T1000 (cell line): ENCODE measurements around the gene PRDM16.
"Not testable (repeated sequence)": the region's sequence is repeated elsewhere in the genome, so short reads cannot be mapped to it uniquely, and the experiment has no call there.

ENCODE experiments used
- DNase-seq: peaks from one replicate; lab custom pipeline; 2025; ENCODE audit warnings: mixed read lengths; lab: John Stamatoyannopoulos, UW

PRDM16 gene

DNA sequence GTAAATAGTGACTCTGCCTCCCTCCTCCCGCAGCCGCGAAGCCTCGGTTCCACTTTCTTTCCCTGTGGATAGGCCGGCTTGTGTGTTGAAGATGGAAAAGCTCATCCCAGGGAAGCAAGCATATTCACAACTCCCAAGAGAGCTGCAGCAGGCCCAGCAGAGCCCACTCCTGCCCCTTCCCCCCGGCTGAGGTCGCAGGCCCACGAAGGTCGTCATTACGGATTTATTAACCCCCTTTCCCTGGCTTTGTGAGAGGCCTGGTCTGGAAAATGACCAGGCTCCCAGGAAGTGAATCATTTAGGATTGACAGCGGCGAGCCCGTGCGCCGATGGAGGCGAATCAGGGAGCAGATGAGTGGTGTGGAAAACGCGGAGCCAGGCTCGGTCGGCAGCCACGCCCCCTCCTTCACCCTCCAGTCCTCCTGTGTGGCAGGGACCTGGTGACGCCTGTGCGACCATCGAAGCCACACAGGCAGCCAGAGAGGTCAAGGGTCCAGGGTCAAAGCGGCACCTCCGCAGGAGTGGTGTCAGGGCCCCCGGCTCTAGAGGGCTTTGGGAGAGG lies 93.4 kb downstream of the PRDM16 start:
- no peak for DNase-seq

DNA sequence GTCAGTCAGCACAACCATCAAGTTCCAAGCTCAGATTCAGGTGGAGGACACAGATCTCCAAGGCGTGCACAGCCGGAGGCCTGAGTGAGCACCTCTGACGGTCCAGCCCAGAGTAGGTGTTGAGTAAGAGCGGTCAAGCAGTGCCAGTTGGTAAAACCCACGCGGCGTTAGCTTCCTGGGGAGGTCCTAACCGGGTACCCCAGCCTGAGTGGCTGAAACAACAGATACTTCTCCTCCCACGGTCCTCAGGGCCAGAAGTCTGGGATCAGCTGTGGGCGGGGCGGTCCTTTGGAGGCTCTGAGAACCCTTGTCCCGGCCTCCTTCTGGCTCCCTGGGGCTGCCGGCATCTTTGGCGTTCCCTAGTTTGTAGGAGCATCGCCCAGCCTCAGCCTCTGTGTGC lies 94.4 kb downstream of the PRDM16 start:
- DNase-seq, result no peak

DNA sequence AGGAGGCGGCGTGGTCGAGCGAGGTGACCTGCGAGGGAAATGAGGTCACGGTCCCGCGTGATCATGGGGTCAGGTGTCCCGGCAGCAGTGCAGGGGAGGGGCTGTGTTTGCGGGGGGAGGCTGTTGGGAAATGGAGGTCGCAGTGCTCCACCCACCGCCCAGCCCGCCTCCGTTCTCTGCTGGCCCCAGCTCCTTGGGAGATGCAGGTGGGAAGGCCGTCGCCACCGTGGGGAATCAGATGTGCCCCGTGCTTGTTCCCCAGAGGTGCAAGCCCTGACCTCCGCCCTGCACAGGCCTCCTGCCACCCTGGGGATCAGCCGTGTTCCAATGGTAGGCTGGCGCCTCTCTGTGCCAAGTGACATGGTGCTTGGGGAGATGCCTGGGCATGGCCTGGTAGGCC lies 95.7 kb downstream of the PRDM16 start:
- no peak for DNase-seq

DNA sequence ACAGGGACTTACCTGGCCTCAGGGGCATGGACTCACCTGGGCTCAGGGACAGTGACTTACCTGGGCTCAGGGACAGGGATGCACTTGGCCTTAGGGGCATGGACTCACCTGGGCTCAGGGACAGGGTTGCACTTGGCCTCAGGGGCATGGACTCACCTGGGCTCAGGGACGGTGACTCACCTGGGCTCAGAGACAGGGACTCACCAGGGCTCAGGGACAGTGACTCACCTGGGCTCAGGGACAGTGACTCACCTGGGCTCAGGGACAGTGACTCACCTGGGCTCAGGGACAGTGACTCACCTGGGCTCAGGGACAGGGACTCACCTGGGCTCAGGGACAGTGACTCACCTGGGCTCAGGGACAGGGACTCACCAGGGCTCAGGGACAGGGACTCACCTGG lies 96.2 kb downstream of the PRDM16 start:
- DNase-seq, result not testable (repeated sequence)

DNA sequence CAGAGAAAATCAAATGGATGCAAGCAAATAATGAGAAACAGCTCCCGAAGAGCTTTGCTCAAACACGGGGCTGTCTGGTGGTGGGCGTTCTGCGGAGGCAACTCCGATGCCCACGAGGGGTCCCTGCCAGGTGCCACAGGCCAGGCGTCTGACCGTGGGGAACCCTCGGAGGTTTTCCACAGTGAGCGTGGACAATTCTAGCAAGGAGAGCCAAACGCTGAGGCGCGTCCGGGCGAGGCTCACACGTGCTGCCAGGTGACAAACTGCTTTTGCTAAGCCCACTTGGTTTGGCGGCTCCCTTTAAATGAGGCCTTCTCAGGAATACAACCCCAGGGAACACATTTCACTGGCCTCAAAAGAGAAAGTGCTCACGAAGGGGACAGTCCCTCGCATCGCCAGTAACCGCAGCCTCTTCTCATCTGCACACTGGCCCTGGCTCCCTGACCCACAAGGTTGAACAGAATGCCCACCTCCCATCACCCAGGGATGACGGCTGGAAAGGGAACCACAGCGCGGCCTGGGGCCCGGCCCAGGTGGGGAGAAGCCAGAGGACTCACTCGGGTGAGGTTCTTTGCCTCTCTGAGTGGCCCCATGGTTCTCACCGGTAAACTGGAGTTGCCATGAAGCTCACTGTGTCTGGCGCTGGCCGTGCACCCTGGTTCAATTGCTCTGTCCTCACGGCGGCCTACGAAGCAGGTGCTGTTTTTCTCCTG lies 97.4 kb downstream of the PRDM16 start:
- no peak for DNase-seq

DNA sequence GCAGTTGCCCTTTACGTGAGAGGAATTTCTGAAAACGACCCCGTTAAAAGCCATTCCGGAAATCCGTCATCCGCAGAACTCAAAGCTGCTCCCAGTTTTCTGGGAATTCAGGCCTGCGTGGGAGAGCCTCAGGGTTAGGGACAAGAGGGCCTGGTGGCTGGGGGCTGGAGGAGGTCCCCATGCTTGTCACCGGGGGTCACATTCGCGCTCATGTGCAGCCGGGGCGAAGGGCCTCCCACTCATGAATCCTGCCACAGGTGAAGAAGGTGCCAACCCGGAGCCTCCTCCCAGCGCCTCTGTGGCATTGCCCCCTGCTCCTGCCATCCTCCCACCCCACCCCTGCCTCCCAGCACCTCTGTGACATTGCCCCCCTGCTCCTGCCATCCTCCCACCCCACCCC lies 98.3 kb downstream of the PRDM16 start:
- DNase-seq, result no peak

DNA sequence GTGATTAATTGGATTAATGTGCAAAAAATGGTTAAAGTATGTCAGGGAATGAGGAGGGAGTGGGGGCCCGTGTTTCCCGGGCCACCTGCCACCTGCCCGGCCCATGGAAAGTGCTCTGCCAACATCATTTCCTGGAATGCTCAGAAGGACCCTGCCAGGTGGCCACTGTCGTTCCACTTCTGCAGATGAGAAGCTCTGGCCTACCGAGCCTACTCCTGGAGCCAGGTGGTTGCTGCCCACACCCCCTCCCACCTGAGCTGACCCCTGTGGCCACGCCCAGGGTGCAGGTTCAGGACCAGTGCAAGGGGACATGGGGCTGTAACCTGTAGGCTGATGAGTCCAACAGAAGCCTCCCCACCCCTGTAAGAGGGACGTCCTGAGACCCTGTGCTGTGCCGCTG lies 99.7 kb downstream of the PRDM16 start:
- DNase-seq, result no peak

DNA sequence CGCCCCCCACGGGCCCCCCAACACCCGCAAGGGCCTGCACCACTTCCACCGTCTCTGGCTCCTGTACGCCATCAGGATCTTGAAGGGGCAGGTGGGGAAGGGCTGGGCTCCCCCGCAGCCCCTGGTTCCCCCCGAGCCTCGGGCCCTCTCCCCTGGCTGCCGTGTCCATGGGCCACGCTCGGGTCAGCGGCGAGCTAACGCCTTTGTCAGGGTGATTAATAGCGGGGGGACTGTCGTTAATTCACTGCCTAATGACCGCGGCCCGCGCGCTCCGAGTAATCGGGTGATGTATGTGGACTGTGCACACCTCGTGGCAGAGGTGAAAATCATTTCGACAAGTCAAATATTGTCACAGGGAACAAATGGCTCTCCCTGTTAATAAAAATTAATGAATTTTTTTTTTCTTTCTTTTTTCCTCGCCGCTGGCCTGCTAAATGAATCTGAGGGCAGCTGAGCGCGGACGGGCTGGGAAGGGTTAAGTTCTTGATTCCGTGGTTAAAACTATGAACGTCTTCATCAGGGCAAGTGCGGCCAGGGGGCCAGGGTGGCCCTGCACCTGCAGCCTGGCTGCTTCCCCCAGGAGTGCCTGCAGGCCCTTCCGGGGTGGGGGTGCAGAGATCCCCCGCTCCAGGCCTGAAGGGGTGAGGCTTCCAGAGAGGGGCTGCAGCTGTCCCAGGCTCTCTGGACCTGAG lies 100.8 kb downstream of the PRDM16 start:
- DNase-seq, result no peak

DNA sequence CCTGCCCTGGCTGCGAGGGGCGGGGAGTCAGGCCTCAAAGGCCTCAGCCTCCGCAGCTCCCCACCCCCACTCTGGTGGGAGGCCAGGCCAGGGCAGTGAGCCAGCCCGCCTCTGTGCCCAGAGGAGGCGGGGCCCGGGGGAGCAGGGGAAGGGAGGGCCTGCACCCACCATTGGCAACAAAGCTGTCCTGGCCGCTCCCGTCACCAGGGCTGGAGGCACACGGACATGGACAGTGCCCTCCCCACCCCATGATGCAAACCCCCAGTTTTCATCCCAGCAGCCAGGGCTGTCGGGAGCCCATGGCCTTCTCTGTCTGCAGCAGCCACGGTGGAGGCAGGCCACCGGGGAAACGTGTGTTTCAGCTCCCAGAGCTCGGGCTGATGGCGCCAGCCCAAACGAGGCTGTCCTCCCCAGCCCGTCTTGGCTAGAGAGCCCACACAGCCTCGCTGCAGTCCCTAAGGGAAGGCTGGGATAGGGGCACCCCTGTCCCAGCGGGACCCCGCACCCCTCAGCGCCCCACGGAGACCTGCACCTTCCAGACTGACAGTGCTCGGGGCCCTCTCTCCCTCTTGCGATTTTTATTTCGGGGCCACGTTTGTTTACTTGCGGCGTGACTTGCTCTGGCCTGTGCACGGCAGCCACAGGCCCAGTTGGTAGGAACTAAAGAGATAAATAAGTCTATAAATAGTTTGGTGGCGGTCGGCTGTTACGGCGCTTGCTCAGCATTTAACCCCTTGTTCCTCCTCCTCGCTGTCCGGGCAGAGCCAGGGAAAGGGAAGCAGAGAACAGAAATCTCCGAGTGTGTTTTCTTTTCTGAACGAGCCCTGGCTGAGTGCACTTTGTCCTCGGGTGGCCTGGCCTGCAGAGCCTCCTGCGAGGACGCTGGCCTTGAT lies 101.8 kb downstream of the PRDM16 start:
- DNase-seq, result no peak

DNA sequence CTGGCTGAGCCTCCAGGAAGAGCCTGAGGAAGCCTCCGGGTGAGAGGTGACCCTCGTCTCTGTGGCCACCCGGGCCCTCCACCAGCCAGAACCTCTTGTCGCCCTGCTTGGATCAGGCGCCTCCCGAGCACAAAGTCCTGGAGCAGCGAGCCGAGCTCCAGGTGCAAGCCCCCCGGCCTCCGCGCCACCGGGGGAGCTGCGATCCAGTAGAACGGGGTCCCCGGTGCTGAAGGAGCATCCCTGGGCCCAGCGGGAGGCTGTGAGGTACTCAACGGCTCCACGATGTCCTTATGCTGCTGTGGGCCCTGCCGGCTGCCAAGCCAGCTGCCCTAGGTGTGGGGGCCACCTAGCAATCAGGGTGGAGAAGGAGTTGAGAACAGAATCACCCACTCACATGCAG lies 102.8 kb downstream of the PRDM16 start:
- DNase-seq, result no peak

DNA sequence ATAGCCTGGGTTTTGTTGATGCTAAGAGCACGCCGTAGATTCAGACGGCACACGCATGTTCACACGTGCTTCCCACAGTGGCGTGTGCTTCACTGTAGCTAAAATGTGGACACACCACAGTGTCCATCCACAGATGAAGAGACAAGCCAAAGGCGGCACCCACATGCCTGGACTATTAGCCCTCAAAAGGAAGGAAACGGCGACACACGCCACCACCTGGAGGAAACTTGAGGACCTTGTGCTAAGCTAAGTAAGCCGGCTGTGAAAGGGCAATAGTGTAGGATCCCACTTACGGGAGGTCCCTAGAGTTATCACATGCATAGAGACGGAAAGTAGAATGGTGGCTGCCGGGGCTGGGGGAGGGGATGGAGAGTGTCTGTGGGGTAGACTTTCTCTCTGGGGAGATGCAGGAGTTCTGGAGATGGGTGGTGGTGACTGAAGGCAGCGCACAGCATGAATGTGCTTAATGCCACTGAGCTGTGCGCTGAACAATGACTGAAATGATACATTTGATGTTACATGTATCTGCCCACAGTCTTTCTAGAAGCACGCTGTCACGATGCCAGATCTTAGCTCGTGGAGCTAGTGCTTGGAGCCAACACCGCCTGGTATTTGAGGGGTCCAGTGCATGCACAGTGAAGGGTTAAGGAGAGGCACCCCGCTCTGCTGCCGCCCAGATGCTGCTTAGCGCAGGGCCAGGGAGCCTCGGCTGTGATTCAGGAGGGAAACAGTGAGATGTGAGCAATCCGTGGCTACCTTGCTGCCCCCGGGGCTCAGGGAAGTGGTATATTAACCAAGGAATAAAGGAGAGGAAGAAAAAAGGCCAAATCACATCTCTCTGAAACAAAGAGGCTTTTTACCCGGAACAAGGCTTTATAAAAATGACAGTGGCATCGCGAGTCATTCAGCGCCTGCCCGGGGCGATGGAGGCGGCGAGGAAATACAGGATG lies 103.7 kb downstream of the PRDM16 start:
- no peak for DNase-seq

DNA sequence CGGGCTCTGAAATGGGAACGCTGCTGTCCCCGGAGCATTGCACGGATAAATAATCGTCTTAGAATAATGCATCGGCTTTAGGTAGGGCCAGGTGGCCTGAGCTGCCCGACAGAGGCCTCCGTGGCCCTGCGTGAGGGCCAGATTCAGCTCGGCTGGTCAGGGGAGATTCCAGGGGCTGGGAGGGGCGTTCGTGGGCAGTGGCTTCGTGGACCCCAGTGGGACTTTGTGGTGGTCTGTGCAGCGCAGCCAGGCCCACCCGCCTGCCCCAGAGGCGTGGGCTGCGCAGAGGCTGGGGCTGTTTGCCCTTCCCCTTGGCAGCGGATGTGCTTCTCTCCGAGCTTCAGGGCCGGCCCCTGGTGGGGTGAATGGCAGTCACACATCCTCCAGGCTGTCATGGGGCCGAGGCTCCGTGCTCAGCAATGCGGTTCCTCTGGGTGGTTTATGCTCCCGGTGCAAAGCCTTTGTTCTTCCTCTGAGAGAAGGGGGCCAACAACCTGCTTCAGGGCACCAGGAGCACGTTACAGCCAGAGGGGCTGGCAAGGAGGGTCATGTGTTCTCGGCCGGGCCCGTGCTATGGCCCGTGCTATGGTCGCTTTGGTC lies 104.5 kb downstream of the PRDM16 start:
- no peak for DNase-seq

DNA sequence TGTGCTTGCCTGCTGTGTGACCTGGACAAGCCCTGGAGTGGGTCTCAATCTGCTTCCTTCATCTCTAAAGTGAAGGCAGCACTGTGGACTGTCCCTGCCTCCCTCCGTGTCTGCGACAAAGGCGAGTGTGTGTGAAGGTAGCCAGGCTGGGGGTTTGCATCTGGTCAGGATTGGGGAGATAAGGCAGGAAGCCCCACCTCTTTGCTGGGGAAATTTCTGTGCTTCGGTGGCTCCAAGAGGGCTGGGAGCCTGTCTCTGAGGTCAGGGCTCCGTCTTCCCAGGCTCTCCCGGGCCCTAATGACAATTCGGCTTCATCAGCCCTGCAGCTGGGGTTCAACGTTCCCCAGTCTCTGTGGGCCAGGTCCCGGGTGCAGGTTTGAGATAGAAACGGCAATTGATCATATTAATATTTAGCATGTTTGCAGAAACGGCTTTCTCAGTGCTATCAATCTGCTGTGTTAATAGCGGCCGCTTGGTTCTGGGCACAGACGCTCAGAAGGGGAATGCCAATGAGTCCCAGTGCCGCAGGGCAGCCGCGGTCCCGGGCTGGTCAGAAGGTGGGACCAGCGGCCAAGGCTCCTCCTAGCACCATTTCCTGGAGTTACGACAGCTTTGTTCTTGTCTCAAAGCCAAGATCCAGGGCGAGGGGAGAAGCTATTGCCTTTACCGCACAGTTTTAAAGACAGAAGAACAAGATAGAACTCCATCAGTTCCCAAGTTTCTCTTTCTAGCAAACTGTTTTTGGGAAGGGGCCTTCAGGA lies 105.7 kb downstream of the PRDM16 start:
- DNase-seq, result no peak

DNA sequence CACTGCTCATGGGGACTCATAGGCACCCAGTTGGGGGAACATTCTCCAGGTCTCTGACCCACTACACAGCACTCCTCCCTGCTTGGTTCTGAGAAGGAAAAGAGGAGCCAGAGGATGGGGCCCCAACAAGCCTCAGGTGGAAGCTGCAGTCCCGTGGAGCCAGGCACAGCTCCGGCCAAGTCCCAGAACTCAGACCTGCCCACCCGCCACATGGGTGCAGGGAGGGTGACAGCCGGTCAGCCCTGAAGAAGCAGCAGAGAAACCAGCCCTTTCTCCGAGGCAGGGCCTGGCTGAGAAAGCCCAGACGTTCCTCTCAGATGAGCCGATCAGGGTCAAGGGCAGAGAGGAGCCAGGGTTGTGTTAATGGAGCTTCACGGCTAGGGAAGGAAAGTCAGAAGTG lies 106.5 kb downstream of the PRDM16 start:
- no peak for DNase-seq

DNA sequence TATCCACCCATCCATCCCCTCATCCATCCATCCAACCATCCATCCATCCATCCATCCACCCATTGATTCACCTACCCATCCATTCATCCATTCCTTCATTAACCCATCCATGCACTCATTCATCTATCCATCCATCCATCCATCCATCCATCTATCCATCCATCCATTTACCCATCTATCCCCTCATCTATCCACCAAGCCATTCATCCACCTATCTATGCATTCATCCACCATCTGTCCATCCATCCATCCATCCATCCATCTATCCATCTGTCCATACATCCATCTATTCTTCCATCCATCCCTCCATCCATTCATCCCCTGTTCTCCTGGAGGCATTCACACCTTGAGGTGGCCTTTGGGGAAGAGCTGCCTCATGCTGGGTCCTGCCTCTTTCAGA lies 107.0 kb downstream of the PRDM16 start:
- no peak for DNase-seq

DNA sequence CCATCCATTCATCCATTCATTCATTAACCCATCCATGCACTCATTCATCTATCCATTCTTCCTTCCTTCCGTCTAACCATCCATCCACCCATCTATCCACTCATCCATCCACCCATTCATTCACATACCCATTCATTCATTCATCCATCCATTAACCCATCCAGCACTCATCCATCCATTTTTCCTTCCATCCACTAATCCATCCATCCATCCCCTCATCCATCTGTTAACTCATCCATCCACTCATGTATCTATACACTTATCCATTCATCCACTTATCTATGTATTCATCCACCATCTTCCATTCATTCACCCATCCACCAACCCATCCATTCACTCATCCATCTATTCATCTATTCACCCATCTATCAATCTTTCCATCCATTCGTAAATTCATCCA lies 107.8 kb downstream of the PRDM16 start:
- no peak for DNase-seq

DNA sequence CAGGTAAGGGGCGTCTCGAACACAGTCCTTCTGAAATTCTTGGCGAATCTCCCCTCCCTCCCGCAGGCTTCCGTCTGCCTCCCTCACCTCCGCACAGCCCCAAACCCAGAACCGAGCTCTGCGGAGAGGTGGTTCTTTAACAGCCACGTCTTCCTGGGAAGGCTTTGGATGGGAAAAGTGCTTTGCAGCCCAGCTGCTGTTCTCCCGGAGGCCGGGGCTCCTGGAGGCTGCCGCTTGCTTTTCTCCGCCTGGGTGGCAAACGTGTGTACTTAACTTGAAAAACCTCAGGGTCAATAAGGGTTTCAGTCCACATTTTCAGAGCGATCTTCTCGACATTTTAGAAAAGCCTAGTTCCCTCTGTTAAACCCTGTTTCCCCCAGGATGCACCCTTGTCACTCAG lies 109.3 kb downstream of the PRDM16 start:
- no peak for DNase-seq

DNA sequence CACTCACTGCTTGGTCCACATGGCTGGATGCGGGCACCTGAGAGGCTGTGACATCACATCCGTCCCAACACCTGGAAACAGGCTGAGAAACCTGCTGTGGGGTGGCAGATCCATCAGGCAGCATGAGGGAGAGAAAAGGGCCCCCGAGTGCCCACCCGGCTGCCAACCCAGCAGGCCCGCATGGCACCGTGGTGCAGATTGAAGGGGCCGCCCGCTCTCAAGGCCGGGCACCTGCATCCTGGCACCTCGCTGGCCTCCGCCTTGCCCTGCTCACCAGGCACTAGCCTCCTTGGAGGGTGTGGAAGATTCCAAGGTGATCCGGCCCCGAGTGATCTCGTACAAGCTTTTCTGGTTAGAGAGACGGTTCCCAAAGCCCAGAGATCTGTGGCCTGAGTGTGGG lies 110.5 kb downstream of the PRDM16 start:
- DNase-seq, result no peak

DNA sequence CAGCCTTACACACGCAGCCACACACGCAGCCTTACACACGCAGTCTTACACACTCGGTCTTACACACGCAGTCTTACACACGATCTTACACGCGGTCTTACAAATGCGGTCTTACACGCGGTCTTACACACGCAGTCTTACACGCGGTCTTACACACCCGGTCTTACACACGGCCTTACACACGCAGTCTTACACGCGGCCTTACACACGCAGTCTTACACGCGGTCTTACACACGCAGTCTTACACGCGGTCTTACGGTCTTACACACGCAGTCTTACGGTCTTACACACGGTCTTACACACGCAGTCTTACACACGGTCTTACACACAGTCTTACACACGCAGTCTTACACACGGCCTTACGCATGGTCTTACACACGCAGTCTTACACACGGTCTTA lies 111.9 kb downstream of the PRDM16 start:
- no peak for DNase-seq

DNA sequence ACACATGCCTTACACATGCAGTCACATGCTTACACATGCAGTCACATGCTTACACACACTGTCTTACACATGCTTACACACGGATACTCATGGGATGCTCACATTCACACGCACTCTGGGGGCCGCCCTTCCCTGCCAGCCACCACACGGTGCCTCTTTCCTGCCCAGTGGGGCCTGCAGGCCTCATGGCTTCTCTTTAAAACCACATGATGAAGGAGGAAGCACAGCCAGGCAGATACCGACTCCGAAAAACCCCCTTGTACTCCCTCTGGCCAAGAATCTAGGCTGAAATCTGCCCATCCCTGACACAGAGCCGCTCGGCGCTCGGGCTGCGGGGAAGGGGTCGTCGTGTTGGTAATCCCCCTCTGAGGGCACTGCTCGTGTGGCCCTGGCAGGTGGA lies 113.0 kb downstream of the PRDM16 start:
- no peak for DNase-seq
